KBM-7 (cell line): Measurements from ENCODE around the gene SPINK9.
"Not testable (repeated sequence)": the region's sequence is repeated elsewhere in the genome, so short reads cannot be mapped to it uniquely, and the experiment has no call there.

Source experiments
- DNase-seq: peaks from one replicate; pipeline ENCODE4 v3.0.0-alpha.2; 2015
- in situ Hi-C: fragments of 300-500 bp; cut with MboI; formaldehyde crosslinking; loops from 2 replicates; pipeline ENCODE4 v1.14.3; 2020; ENCODE audit warnings: low sequenced_read_pairs, low pct_unique_long_range_greater_than_20kb, mixed read lengths

SPINK9 gene, protein sequence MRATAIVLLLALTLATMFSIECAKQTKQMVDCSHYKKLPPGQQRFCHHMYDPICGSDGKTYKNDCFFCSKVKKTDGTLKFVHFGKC

GRCh38 chr5:148335259-148335658, at the start of gene SPINK9:
TSS of gene SPINK9 (plus strand) at chr5:148335559. CDS start at chr5:148335614, 55 bp downstream.
- DNase-seq, result no peak
- in situ Hi-C loops, result no loop called here

DNA sequence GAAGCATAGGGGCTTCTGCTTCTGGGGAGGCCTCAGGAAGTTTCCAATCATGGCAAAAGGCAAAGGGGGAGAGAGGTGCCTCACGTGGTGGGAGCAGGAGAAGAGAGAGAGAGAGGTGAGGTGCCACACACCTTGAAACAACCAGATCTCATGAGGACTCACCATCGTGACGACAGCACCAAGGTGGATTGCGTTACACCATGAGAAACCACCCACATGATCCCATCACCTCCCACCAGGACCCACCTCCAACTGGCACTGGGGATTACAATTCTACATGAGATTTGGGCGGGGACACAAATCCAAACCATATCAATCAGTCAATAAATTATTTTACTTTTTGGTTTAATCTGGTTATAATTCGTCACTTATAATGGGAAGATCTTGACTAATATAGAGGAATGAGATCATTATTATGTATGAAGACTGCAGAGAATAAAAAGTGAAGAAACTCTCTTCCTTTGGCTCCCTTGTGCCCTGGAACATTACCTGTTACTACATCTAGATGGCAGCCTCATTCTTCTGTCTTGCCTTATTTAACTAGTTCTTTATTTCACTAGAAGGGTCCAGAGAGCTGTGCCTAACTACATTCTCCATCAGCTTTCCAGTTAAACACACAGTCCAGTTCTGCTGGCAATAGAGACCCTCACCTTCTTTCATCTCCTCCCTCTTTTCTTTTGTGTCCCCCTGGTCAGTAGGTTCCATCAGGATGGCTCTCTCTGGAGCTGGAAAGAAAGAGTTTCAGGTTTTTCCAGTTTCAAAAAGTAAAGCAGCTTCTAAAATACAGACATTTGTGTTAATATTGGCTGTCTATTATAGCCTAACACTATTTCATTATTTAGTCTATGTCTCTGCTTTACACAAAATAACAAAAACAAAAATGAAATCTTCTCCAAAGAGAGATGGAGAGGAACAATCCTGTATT, 44.8 kb upstream of the SPINK9 start:
- peak; percentile 3 for DNase-seq
- in situ Hi-C loops, result no loop called here

GRCh38 chr5:148297731-148298130, 37.6 kb upstream of the SPINK9 start:
- in situ Hi-C loops, result no loop called here
- no peak for DNase-seq

DNA sequence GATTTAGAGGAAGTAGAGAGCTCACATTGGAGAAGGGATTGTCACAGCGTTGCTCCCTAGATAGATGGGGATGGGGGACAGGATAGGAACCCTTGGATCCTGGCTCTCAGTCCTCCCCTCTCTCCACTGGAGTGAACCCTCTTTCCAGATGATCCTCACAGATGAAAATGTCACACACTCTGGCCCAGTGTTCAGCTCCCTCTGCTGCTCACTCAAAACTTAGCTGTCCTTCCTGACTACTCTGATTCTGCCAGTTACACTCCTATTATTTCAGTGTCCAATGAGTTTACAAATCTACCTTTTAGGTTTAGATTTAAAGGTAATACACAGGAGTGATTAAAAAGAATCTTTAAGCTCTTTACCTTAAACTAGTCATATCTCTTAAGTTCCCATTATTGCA, 28.9 kb upstream of the SPINK9 start:
- in situ Hi-C loops, result no loop called here
- DNase-seq, result no peak

- in situ Hi-C loops, result no loop called here
These were observed 26.3 kb upstream of the SPINK9 start for GRCh38 chr5:148309019-148309418.

DNA sequence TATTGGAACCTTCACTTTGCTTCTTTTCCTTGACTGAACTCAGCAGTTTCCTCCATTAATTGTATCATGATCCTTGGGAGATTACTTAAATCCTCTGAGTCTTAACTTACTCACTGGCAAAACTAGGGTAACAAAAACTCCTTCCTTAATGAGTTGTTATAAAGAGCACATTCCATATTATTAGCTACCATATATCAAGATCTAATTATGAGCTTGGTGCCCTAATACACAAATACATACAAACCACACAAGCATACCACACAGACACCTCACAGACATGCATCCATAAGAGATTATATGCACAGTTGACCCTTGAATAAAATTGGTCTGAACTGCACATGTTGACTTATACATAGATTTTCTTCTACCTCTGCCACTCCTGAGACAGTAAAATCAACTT, 25.6 kb upstream of the SPINK9 start:
- DNase-seq, result no peak

More at GRCh38 chr5:148309019-148309418, 26.3 kb upstream of the SPINK9 start:
- DNase-seq, result no peak

DNA sequence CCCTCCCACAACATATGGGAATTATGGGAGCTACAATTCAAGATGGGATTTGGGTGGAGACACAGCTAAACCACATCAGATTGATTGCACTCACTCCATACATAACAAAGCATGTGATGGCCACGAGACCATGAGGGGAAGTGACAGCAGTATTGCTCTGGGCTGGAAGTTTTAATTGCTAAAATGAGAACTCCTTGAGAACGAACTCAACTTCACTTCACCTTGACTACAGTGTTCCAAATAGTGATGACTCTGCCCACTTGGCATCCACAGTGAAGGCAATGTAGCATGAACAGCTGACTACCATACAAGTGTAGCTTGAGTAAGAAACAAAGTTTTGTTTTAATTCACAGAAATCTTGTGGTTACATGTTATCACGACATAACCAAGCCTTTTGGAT, 23.9 kb upstream of the SPINK9 start:
- DNase-seq, result no peak
- in situ Hi-C loops, result no loop called here

More for the DNA sequence above, 25.6 kb upstream of the SPINK9 start:
- in situ Hi-C loops, result no loop called here

GRCh38 chr5:148312153-148312552, 23.2 kb upstream of the SPINK9 start, which contains the start of gene SPINK7:
TSS of gene SPINK7 (plus strand) at chr5:148312423. CDS start at chr5:148312484, 61 bp downstream.
- in situ Hi-C loops, result no loop called here
- DNase-seq, result no peak

GRCh38 chr5:148314187-148314586, 21.2 kb upstream of the SPINK9 start:
- DNase-seq, result no peak
- in situ Hi-C loops, result no loop called here

DNA sequence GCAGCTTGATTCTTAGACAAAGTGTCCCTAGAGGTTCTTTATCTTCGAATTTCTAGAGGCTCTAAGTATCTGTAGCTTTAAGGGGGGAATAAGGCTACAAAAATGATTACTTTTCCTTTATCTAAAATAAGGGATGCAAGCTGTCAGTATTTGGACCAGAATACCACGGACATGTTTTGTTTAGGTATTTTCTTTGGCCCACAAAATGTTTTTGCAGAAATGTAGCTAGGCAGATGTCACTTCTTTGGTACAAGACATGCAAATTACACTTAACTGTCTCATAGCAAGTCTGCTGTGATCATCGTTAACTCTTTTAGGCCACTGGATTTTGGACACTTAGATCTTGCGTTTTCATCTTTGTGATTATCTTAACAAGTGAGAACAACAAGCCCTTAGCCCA, 20.6 kb upstream of the SPINK9 start:
- DNase-seq, result no peak
- in situ Hi-C loops, result no loop called here

- in situ Hi-C loops, DNase-seq: not testable (repeated sequence)
These were observed 15.1 kb upstream of the SPINK9 start for GRCh38 chr5:148320011-148320963.

GRCh38 chr5:148333262-148333849, 2.0 kb upstream of the SPINK9 start:
- in situ Hi-C loops, result no loop called here

DNA sequence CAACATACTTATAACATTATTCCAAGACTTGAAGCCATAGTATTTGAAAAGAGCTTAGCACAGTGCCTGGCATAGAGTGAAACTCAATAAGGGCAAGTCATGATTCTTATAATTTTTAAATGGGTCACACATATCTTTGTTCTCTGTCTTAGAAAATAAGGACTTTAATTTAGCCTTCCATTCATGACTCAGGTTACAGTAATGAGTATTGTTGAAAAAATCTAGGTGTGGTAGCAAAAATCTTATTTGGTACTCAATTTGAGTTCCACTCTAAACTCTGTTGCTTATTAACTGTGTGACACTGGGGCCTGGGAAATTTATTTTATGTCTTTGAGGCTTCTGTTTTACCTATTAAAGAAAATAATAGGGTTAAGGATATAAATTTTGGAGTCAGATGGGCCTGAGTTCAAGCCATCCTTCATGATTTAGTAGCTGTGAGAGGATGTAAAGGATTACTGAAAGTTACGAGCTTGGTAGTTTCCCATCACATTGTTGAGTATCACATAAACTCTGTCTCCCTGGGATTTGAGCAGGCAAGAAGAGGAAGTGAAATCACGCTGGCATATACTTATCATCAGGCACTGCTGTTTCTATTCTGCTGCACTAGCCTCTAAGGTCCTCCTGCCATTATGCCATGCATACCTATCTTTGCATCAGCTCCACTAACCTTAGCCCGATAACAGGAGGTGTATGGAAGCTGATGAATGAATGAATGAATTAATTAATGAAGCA, 1.5 kb downstream of the SPINK9 start:
- no peak for DNase-seq

More at GRCh38 chr5:148333262-148333849, 2.0 kb upstream of the SPINK9 start:
- DNase-seq, result no peak

GRCh38 chr5:148342371-148343045, 7.1 kb downstream of the SPINK9 start:
- in situ Hi-C loops, result no loop called here
- no peak for DNase-seq

More for the DNA sequence above, 1.5 kb downstream of the SPINK9 start:
- in situ Hi-C loops, result no loop called here

GRCh38 chr5:148343046-148343407, 7.7 kb downstream of the SPINK9 start:
- in situ Hi-C loops, result no loop called here

GRCh38 chr5:148343603-148344487, 8.5 kb downstream of the SPINK9 start:
- in situ Hi-C loops, result no loop called here
- no peak for DNase-seq

More at GRCh38 chr5:148343046-148343407, 7.7 kb downstream of the SPINK9 start:
- DNase-seq, result no peak

GRCh38 chr5:148347706-148348105, 12.3 kb downstream of the SPINK9 start:
- DNase-seq, result no peak
- in situ Hi-C loops, result no loop called here
